HepG2 (cell line): ENCODE results near the gene HNRNPA2B1. TPM values are rescaled to one million over a fixed set of nuclear protein-coding genes. Genes with fewer than 3 reads are reported as not detected.

Experiments
- BHLHE40 ChIP-seq: IDR thresholded peaks from 2 replicates; pipeline ENCODE4 v1.6.1; 2011; ENCODE audit warnings: low read length, improper control_type of control experiment
- ETV5 ChIP-seq: IDR thresholded peaks from 2 replicates; pipeline ENCODE4 v1.6.1; 2018; ENCODE audit warnings: missing biosample characterization, missing genetic modification reagents, inconsistent platforms, borderline replicate concordance
- KAT2B ChIP-seq: fragments of 150-350 bp; IDR thresholded peaks from 2 replicates; pipeline ENCODE4 v1.6.1; 2014; ENCODE audit warnings: low read depth, low read length, borderline replicate concordance
- KDM4B ChIP-seq: sonication (generic); formaldehyde crosslinking; IDR thresholded peaks from 2 replicates; pipeline ENCODE4 v1.4.0; 2020; ENCODE audit warnings: missing genetic modification reagents
- MYNN ChIP-seq: sonication (generic); formaldehyde crosslinking; IDR thresholded peaks from 2 replicates; pipeline ENCODE4 v1.4.0; 2020; ENCODE audit warnings: mild to moderate bottlenecking, low read depth, missing genetic modification reagents
- NFE2L2 ChIP-seq: fragments of 150-350 bp; IDR thresholded peaks from 2 replicates; pipeline ENCODE4 v1.6.1; 2014; ENCODE audit warnings: low read length
- PAX8 ChIP-seq: sonication (generic); formaldehyde crosslinking; IDR thresholded peaks from 2 replicates; pipeline ENCODE4 v1.8.0; 2022; ENCODE audit warnings: mild to moderate bottlenecking, missing genetic modification reagents, borderline replicate concordance
- PHF8 ChIP-seq: sonication (generic); formaldehyde crosslinking; IDR thresholded peaks from 2 replicates; pipeline ENCODE4 v1.5.0; 2020; ENCODE audit warnings: missing genetic modification reagents
- SYNCRIP ChIP-seq: fragments of 200-400 bp; formaldehyde crosslinking; IDR thresholded peaks from 2 replicates; pipeline ENCODE4 v1.6.1; 2018; ENCODE audit warnings: mild to moderate bottlenecking, low read depth, low read length; ENCODE audit not compliant: insufficient read depth
- TBX2 ChIP-seq: sonication (generic); formaldehyde crosslinking; IDR thresholded peaks from 2 replicates; pipeline ENCODE4 v1.5.0; 2020; ENCODE audit warnings: missing genetic modification reagents, mild to moderate bottlenecking, borderline replicate concordance
- THAP7 ChIP-seq: sonication (generic); formaldehyde crosslinking; IDR thresholded peaks from 2 replicates; pipeline ENCODE4 v1.8.1; 2023; ENCODE audit warnings: mild to moderate bottlenecking, missing genetic modification reagents
- ZBED4 ChIP-seq: sonication (generic); formaldehyde crosslinking; IDR thresholded peaks from 2 replicates; pipeline ENCODE4 v1.4.0; 2020; ENCODE audit warnings: missing genetic modification reagents, borderline replicate concordance
- ZNF20 ChIP-seq: sonication (generic); formaldehyde crosslinking; IDR thresholded peaks from 2 replicates; pipeline ENCODE4 v1.4.0; 2020; ENCODE audit warnings: mild to moderate bottlenecking, moderate library complexity, missing genetic modification reagents
- ZNF24 ChIP-seq: fragments of 450-650 bp; IDR thresholded peaks from 2 replicates; pipeline ENCODE4 v1.6.1; 2017; ENCODE audit warnings: antibody characterized with exemption, mild to moderate bottlenecking
- ZNF441 ChIP-seq: sonication (generic); formaldehyde crosslinking; IDR thresholded peaks from 2 replicates; pipeline ENCODE4 v1.7.0; 2021; ENCODE audit warnings: missing genetic modification reagents, borderline replicate concordance
- ZNF746 ChIP-seq: sonication (generic); formaldehyde crosslinking; IDR thresholded peaks from 2 replicates; pipeline ENCODE4 v1.8.0; 2022; ENCODE audit warnings: mild to moderate bottlenecking, missing genetic modification reagents
- ZNF800 ChIP-seq: sonication (generic); formaldehyde crosslinking; IDR thresholded peaks from 2 replicates; pipeline ENCODE4 v1.4.0; 2020; ENCODE audit warnings: missing genetic modification reagents
- ZSCAN20 ChIP-seq: sonication (generic); formaldehyde crosslinking; IDR thresholded peaks from 2 replicates; pipeline ENCODE4 v1.4.0; 2020; ENCODE audit warnings: missing genetic modification reagents, mild to moderate bottlenecking, borderline replicate concordance
- polyA plus RNA-seq, 8 experiments: library from polyadenylated mRNA; depleted of rRNA in 3 of 8; stranded (reverse) in 7 of 8; unstranded in 1 of 8; fragments of >200 nt; fragmentation: Illumina TruSeq in 4 of 8; extraction: Trizol in 4 of 8; gene quantifications; 2 replicates each; pipeline versions ENCODE4 v1.2.1 to v1.2.3, GENCODE V29; 2011 to 2016; ENCODE audit warnings: low read depth in 4 of 8, missing spikeins in 1 of 8, mixed read lengths in 1 of 8; ENCODE audit not compliant: insufficient read depth in 1 of 8
- total RNA-seq, 5 experiments: library from RNA; depleted of rRNA; stranded (reverse); fragments of >200 nt; fragmentation: Illumina TruSeq; extraction: Trizol; gene quantifications; 2 replicates each; pipeline ENCODE4 v1.2.3, GENCODE V29; 2016; ENCODE audit warnings: low read depth in 1 of 5
- TF ChIP-seq, protein P1 (sequence below): sonication (generic); formaldehyde crosslinking; IDR thresholded peaks from 2 replicates; pipeline ENCODE4 v1.4.0; 2020; ENCODE audit warnings: missing genetic modification reagents
- TF ChIP-seq, protein P2 (sequence below): sonication (generic); formaldehyde crosslinking; IDR thresholded peaks from 2 replicates; pipeline ENCODE4 v1.5.0; 2020; ENCODE audit warnings: mild to moderate bottlenecking, missing genetic modification reagents, moderate library complexity
- TF ChIP-seq, protein P3 (sequence below): sonication (generic); formaldehyde crosslinking; IDR thresholded peaks from 2 replicates; pipeline ENCODE4 v1.4.0; 2020; ENCODE audit warnings: mild to moderate bottlenecking, missing genetic modification reagents

Gene HNRNPA2B1
- total and polyA plus RNA-seq, 2 of the 13 experiments (the other 11 are each of a cell fraction or from before 2014, with no cell fraction given), result 193 to 412 TPM

- TF ChIP-seq, protein P1, sequence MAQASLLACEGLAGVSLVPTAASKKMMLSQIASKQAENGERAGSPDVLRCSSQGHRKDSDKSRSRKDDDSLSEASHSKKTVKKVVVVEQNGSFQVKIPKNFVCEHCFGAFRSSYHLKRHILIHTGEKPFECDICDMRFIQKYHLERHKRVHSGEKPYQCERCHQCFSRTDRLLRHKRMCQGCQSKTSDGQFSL, result no peak
- no peak for TF ChIP-seq MYNN (CRISPR knock-in tag)
- TF ChIP-seq ZNF20 (CRISPR knock-in tag), result no peak
- no peak for TF ChIP-seq KAT2B
- TF ChIP-seq ETV5 (CRISPR knock-in tag), result 0 out of 2 replicates have a peak, but pooled peaks have one; percentile 4
- TF ChIP-seq TBX2 (CRISPR knock-in tag), result no peak; the same call in 1 of the 2 replicates
- no peak for TF ChIP-seq ZBED4 (CRISPR knock-in tag)
- TF ChIP-seq ZNF746, result no peak
- TF ChIP-seq, protein P2, sequence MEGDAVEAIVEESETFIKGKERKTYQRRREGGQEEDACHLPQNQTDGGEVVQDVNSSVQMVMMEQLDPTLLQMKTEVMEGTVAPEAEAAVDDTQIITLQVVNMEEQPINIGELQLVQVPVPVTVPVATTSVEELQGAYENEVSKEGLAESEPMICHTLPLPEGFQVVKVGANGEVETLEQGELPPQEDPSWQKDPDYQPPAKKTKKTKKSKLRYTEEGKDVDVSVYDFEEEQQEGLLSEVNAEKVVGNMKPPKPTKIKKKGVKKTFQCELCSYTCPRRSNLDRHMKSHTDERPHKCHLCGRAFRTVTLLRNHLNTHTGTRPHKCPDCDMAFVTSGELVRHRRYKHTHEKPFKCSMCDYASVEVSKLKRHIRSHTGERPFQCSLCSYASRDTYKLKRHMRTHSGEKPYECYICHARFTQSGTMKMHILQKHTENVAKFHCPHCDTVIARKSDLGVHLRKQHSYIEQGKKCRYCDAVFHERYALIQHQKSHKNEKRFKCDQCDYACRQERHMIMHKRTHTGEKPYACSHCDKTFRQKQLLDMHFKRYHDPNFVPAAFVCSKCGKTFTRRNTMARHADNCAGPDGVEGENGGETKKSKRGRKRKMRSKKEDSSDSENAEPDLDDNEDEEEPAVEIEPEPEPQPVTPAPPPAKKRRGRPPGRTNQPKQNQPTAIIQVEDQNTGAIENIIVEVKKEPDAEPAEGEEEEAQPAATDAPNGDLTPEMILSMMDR (CRISPR knock-in tag), result no peak
- no peak for TF ChIP-seq ZNF24
- TF ChIP-seq ZSCAN20, result no peak
- TF ChIP-seq THAP7 (CRISPR knock-in tag), result no peak
- TF ChIP-seq KDM4B, result no peak; the same call in 1 of the 2 replicates
- 0 out of 2 replicates have a peak, but pooled peaks have one; percentile 32 for TF ChIP-seq ZNF441 (CRISPR knock-in tag)
- TF ChIP-seq, protein P3, sequence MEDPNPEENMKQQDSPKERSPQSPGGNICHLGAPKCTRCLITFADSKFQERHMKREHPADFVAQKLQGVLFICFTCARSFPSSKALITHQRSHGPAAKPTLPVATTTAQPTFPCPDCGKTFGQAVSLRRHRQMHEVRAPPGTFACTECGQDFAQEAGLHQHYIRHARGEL (CRISPR knock-in tag), result no peak
- TF ChIP-seq PHF8 (CRISPR knock-in tag), result peak; percentile 71
- no peak; the same call in 1 of the 2 replicates for TF ChIP-seq PAX8
- no peak for TF ChIP-seq BHLHE40
- no peak for TF ChIP-seq NFE2L2
- TF ChIP-seq SYNCRIP, result no peak
- TF ChIP-seq ZNF800 (CRISPR knock-in tag), result no peak
Measured at GRCh38 chr7:26201247-26202018, 887 bp upstream of the HNRNPA2B1 start, which contains the start of gene CBX3 (continued).
